IPS-NIHi7 (cell line): ENCODE data around the gene SLC2A1.
A peak's percentile ranks its signal among the peaks of the same experiment; 100 is the strongest.

Source experiments
- DNase-seq: peaks from one replicate; pipeline ENCODE4 v3.0.0; 2012; ENCODE audit warnings: mixed read lengths; ENCODE audit errors: extremely low spot score

The SLC2A1 gene

GRCh38 chr1:42979896-42980800, 21.5 kb upstream of the SLC2A1 start:
- DNase-seq, result no peak

DNA sequence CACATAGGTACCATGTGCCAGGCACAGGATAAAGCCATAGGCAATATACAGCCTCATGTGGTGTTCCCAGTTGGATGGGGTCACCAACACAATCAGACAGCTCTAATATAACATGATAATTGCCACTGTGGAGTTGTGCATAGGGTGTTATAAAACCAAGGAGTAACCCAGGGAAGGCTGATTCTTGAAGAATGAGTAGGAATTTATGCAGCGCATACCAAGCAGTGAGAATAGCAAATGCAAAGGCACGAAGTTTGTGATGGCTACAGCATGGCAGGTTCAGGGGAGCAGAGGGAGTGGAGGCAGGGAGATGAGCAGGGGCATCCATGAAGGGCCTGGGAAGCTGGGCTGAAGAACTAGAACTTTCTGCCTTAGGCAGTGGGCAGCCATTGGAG, 20.4 kb upstream of the SLC2A1 start:
- DNase-seq, result no peak

- DNase-seq, result peak; percentile 58
Measured at GRCh38 chr1:42978317-42979035, 19.8 kb upstream of the SLC2A1 start.

DNA sequence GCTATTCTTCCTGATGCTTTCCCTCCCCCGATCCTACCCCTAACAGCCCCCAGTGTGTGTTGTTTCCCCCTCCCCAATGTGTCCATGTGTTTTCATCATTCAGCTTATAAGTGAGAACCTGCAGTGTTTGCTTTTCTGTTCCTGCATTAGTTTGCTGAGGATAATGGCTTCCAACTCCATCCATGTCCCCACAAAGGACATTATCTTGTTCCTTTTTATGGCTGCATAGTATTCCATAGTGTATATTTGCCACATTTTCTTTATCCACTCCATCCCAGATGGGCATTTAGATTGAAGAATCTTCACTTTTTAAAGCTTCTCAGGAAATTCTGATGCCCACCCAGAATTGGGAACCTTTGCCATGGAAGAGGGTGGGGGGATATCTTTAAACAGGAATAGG, 19.0 kb upstream of the SLC2A1 start:
- no peak for DNase-seq

DNA sequence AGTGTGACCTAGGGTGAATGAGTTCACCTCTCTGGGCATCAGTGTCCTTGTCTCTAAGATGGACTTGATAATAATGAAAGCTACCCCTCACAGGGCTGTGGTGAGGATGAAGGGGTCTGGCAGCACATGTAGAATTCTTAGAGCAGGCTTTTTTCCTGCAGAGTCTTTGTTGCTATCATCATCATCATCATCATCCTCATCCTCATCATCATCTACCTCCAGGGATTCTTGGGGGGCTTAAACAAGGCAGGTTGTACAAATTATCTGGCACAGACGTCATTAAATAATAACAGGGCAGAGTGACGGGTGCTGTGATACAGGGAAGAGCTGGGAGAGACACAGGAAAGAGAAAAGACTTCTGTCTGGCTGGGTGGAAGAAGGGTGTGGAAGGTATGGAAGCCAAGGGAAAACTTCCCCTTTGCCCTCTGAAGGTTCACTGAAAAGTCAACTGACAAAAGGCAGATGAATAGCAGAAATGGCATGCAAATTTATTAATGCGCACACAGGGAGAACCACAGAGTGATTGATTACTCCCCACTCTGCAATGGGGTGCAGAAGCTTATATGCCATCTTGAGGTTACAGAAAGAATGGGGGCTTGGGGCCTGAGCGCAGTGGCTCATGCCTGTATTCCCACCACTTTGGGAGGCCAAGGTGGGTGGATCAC, 17.0 kb upstream of the SLC2A1 start:
- no peak for DNase-seq

- DNase-seq, result no peak
Measured at GRCh38 chr1:42974767-42975437, 16.2 kb upstream of the SLC2A1 start.

DNA sequence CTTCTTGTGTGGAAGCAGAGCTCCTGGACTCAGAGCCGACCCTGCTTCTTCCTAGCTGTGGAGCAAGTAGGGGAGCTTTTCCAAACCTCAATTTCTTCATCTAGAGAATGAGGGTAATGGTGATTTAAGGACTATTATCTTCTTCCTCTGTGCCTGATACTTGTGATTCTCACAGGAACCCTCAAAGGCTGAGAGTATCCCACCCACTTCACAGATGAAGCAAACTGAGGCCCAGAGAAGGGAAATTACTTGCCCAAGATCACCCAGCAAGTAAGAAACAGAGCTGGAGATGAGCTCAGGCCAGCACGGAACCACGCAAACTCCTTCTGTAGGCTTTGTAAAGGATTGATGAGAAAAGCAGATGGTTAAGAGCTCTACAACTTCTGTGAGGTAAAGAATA, 15.1 kb upstream of the SLC2A1 start:
- DNase-seq, result no peak

DNA sequence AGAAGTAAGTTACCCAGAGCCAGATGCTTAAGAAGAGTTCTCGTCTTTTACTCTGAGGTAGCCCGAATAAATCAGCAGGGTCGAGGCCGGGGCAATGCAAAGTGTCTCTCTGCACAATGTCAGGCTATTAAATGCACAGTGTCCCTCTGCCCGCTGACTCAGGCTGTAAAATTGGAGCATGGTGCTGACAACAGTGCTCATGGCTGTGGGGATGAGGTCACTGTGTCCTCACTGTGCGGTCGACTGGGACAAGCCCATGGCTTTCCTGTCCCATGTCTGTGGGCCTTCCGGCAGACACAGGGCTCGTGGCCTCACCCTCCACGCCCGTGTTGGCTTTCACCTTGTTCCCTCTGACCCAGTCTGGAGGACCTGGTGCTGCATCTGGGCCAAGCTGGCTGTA, 14.6 kb upstream of the SLC2A1 start:
- no peak for DNase-seq

GRCh38 chr1:42971841-42972291, 13.2 kb upstream of the SLC2A1 start:
- no peak for DNase-seq

DNA sequence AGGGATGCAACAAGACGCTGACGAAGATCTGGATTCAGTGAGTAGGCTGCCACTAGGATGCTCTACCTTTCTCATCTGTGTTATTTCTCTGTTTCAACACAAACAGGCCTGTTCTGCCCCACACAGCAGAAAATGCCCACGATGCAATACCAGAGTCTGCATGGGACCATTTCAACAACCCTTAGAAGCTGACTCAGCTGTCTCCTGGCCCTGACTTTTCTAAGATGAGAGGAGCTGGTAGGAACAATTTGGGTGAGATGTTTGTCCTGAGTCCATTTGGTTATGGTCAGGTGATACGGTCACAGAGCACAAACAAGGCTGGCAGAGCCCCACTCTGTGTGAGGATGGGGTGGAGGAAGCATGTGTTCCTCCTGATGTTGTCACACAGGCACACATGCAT, 11.5 kb upstream of the SLC2A1 start:
- DNase-seq, result no peak

DNA sequence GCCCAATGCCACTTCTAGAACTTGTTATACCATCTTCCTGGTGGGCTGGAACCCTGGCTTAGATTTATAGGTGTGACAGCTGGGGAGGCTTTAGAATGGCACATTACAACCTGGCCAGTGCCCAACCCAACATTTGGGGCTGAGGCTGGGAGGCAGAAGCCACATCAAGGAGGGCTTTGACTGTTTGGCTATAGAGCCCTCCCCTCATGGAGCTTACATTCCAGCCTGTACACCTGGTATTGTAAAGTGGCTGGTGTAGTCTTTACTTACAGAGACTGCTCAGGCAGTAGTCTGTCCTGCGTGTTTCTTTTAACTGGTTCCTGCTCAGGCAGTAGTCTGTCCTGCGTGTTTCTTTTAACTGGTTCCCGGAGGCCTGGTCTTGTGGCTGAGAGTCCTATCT, 10.0 kb upstream of the SLC2A1 start:
- no peak for DNase-seq

GRCh38 chr1:42966688-42967612, 8.3 kb upstream of the SLC2A1 start:
- DNase-seq, result peak; percentile 74

DNA sequence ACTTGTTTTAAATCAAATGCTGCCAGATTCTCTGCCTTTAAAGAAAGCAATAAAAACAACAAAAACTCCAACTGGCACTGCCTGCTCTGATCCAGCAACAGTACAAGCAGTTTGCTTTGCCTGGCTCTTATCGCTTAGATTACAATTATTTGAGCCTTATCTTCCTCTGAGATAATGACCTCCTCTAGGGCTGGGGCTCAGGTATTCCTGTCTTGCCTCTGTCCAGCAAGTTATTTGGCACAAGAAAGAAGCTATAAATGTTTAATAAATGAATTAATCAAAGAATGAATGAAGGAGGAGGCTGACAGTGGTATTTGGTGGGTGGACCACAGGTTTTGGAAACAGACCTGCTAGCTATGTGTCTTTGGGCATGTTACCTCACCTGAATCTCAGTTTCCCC, 6.7 kb upstream of the SLC2A1 start:
- no peak for DNase-seq

DNA sequence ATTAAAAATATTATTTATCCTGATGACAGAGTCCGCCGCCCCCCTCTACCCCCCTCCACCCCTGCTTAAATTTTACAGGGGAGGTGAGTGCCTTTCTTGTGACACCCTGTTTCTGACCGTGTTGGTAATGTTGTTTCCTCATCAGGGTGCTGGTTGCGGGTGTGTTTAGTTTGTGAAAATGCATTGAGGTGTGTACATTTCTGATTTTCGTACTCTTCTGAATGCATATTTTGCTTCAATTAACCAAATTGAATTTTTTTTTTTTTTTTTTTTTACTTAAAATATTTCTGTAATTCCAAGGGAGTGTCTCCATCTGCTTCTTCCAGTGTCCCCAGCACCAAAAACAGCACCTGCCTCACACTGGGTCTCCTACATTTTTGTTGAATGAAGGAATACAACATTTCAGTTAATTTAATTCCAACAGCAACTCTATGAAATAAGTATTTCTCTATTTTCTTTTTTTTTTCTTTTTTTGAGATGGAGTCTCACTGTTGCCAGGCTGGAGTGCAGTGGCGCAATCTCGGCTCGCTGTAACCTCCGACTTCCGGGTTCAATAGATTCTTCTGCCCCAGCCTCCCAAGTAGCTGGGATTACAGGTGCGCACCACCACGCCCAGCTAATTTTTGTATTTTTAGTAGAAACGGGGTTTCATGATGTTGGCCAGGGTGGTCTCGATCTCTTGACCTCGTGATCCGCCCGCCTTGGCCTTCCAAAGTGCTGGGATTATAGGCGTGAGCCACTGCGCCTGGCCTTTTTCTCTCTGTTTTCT, 5.6 kb upstream of the SLC2A1 start:
- DNase-seq, result no peak

- DNase-seq, result no peak
Measured at GRCh38 chr1:42963378-42964043, 4.8 kb upstream of the SLC2A1 start.

GRCh38 chr1:42962641-42963377, 4.1 kb upstream of the SLC2A1 start:
- DNase-seq, result peak; percentile 82

DNA sequence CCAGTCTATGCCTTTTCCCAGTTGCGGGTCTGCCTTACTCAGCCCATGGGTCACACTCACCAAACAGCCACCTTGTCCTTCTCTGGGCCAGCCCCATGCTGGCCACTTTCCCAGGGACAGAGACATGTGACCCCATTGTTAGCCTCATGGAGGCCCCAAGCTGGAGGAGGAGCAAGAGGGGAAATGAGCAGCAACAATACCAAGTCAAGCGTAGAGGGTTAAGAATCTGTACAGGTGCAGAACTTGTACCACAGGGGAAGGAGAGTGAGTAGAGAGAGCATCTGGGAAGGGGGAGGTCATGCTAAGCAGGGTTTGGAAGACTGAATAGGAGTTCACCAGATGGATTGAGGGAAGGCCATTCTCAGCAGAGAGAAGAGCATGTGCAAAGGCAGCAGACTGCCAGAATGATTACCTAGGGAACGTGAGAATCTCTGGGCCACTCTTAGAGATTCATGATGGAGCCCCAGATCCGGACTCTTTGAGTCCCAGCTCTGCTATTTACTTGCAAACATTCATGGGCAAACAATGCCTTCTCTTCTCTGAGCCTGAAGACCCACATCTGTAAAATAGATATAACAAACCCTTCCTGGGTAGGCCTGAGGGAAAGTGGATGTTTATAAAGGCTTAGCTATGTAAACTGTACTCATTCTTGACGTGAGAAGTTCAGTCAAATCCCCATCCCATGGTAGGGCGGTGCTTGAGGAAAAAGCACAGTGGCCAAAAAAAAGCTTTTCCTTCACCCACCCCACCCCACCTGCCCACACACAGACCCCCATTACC, 2.8 kb upstream of the SLC2A1 start:
- DNase-seq, result no peak
